SK-N-SH treated with all-trans-retinoic acid at 6 μM for 48 hours (cell line): Measurements from ENCODE around the gene NDRG3.

Experiments used
- ATAC-seq: fragments of 200-7000 bp; cut with Tn5 transposase; 3 replicates; pipeline ENCODE4 v1.9.1; 2020; ENCODE audit warnings: mild to moderate bottlenecking, moderate library complexity
- ARNTL ChIP-seq: fragments of 450-650 bp; formaldehyde crosslinking; IDR thresholded peaks from 2 replicates; pipeline ENCODE4 v1.5.0; 2020; ENCODE audit warnings: low read depth, mild to moderate bottlenecking, moderate library complexity, borderline replicate concordance
- BACH2 ChIP-seq: fragments of 250-450 bp; sonication (Bioruptor Pico); IDR thresholded peaks from 2 replicates; pipeline ENCODE4 v1.9.0; 2021; ENCODE audit warnings: mild to moderate bottlenecking, borderline replicate concordance
- CSDC2 ChIP-seq: fragments of 250-450 bp; sonication (Bioruptor Pico); IDR thresholded peaks from 2 replicates; pipeline ENCODE4 v1.5.0; 2020; ENCODE audit warnings: mild to moderate bottlenecking, moderate library complexity
- ESRRG ChIP-seq: fragments of 250-450 bp; sonication (Bioruptor Pico); IDR thresholded peaks from 2 replicates; pipeline ENCODE4 v1.6.1; 2021; ENCODE audit warnings: mild to moderate bottlenecking
- GLIS3 ChIP-seq: fragments of 250-450 bp; sonication (Bioruptor Pico); IDR thresholded peaks from 2 replicates; pipeline ENCODE4 v1.5.0; 2020; ENCODE audit warnings: mild to moderate bottlenecking, moderate library complexity
- ISL1 ChIP-seq: fragments of 250-450 bp; sonication (Bioruptor Pico); IDR thresholded peaks from 2 replicates; pipeline ENCODE4 v2.1.2; 2022; ENCODE audit warnings: mild to moderate bottlenecking, moderate library complexity
- OSR1 ChIP-seq: fragments of 250-450 bp; sonication (Bioruptor Pico); IDR thresholded peaks from 2 replicates; pipeline ENCODE4 v1.8.0; 2022; ENCODE audit warnings: moderate library complexity, mild to moderate bottlenecking, inconsistent platforms
- POU6F1 ChIP-seq: fragments of 250-450 bp; sonication (Bioruptor Pico); IDR thresholded peaks from 2 replicates; pipeline ENCODE4 v1.8.0; 2021; ENCODE audit warnings: low read depth, mild to moderate bottlenecking, moderate library complexity, borderline replicate concordance
- RARB ChIP-seq: fragments of 250-450 bp; sonication (Bioruptor Pico); IDR thresholded peaks from 2 replicates; pipeline ENCODE4 v1.8.0; 2021; ENCODE audit warnings: mild to moderate bottlenecking, moderate library complexity
- SNAI2 ChIP-seq: fragments of 250-450 bp; sonication (Bioruptor Pico); IDR thresholded peaks from 2 replicates; pipeline ENCODE4 v1.5.0; 2020; ENCODE audit warnings: mild to moderate bottlenecking, moderate library complexity
- TCF4 ChIP-seq: fragments of 250-450 bp; sonication (Bioruptor Pico); IDR thresholded peaks from 2 replicates; pipeline ENCODE4 v1.8.0; 2021; ENCODE audit warnings: mild to moderate bottlenecking, moderate library complexity, borderline replicate concordance
- TOX ChIP-seq: fragments of 250-450 bp; sonication (Bioruptor Pico); IDR thresholded peaks from 2 replicates; pipeline ENCODE4 v1.8.0; 2021; ENCODE audit warnings: mild to moderate bottlenecking, moderate library complexity, borderline replicate concordance
- ZFP3 ChIP-seq: fragments of 250-450 bp; sonication (Bioruptor Pico); IDR thresholded peaks from 2 replicates; pipeline ENCODE4 v1.5.0; 2020; ENCODE audit warnings: mild to moderate bottlenecking, moderate library complexity
- ZNF565 ChIP-seq: fragments of 450-650 bp; formaldehyde crosslinking; conservative IDR thresholded peaks from 2 replicates; pipeline ENCODE4 v1.5.0; 2020; ENCODE audit warnings: low read depth, mild to moderate bottlenecking, moderate library complexity
- ZNF70 ChIP-seq: fragments of 450-650 bp; formaldehyde crosslinking; IDR thresholded peaks from 2 replicates; pipeline ENCODE4 v1.5.0; 2020; ENCODE audit warnings: mild to moderate bottlenecking, moderate library complexity
- TF ChIP-seq, protein P1 (sequence below): fragments of 250-450 bp; sonication (Bioruptor Pico); IDR thresholded peaks from 2 replicates; pipeline ENCODE4 v1.5.1; 2021; ENCODE audit warnings: mild to moderate bottlenecking, moderate library complexity
- TF ChIP-seq, protein P2 (sequence below): fragments of 250-450 bp; sonication (Bioruptor Pico); IDR thresholded peaks from 2 replicates; pipeline ENCODE4 v1.5.1; 2020; ENCODE audit warnings: low read depth, mild to moderate bottlenecking, moderate library complexity
- TF ChIP-seq, protein P3 (sequence below): fragments of 250-450 bp; sonication (Bioruptor Pico); IDR thresholded peaks from 2 replicates; pipeline ENCODE4 v1.5.0; 2020; ENCODE audit warnings: mild to moderate bottlenecking, moderate library complexity
- TF ChIP-seq, protein P4 (sequence below): fragments of 250-450 bp; sonication (Bioruptor Pico); IDR thresholded peaks from 2 replicates; pipeline ENCODE4 v1.8.0; 2020; ENCODE audit warnings: mild to moderate bottlenecking, moderate library complexity, borderline replicate concordance

NDRG3 gene

DNA sequence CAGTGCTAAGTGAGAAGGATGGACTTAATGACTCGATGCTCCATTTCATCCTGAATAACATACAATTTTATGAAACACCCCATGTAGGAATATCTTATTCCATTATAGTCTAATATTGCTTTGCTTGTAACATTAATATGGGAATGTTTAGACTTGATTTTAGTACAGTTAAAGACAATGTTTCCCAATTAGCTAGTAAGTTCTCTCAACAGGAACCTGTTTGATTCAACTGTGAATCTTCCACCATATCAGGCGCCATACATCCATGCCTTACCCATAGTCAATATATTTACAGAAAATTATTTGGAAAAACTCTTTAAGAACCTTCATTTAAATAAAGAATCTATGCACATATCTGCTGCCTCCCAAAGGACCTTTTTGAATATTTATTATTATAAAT lies 3.3 kb downstream of the NDRG3 start:
- no peak for ATAC-seq
- TF ChIP-seq TOX (CRISPR knock-in tag) (no peak), ZNF70 (CRISPR knock-in tag) (no peak)

GRCh38 chr20:36741072-36741471 lies 4.8 kb downstream of the NDRG3 start:
- TF ChIP-seq SNAI2 (CRISPR knock-in tag) (no peak), POU6F1 (no peak), ZNF70 (CRISPR knock-in tag) (no peak), BACH2 (CRISPR knock-in tag) (no peak), OSR1 (CRISPR knock-in tag) (no peak), RARB (CRISPR knock-in tag) (no peak), ISL1 (CRISPR knock-in tag) (no peak), ESRRG (CRISPR knock-in tag) (no peak), TCF4 (CRISPR knock-in tag) (no peak), CSDC2 (CRISPR knock-in tag) (no peak), ZFP3 (CRISPR knock-in tag) (no peak), ARNTL (CRISPR knock-in tag) (no peak), GLIS3 (CRISPR knock-in tag) (no peak), ZNF565 (no peak)
- TF ChIP-seq, protein P1, sequence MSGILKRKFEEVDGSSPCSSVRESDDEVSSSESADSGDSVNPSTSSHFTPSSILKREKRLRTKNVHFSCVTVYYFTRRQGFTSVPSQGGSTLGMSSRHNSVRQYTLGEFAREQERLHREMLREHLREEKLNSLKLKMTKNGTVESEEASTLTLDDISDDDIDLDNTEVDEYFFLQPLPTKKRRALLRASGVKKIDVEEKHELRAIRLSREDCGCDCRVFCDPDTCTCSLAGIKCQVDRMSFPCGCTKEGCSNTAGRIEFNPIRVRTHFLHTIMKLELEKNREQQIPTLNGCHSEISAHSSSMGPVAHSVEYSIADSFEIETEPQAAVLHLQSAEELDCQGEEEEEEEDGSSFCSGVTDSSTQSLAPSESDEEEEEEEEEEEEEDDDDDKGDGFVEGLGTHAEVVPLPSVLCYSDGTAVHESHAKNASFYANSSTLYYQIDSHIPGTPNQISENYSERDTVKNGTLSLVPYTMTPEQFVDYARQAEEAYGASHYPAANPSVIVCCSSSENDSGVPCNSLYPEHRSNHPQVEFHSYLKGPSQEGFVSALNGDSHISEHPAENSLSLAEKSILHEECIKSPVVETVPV (CRISPR knock-in tag) = no peak
- TF ChIP-seq, protein P2, sequence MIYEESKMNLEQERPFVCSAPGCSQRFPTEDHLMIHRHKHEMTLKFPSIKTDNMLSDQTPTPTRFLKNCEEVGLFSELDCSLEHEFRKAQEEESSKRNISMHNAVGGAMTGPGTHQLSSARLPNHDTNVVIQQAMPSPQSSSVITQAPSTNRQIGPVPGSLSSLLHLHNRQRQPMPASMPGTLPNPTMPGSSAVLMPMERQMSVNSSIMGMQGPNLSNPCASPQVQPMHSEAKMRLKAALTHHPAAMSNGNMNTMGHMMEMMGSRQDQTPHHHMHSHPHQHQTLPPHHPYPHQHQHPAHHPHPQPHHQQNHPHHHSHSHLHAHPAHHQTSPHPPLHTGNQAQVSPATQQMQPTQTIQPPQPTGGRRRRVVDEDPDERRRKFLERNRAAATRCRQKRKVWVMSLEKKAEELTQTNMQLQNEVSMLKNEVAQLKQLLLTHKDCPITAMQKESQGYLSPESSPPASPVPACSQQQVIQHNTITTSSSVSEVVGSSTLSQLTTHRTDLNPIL (CRISPR knock-in tag) = no peak
- TF ChIP-seq, protein P3, sequence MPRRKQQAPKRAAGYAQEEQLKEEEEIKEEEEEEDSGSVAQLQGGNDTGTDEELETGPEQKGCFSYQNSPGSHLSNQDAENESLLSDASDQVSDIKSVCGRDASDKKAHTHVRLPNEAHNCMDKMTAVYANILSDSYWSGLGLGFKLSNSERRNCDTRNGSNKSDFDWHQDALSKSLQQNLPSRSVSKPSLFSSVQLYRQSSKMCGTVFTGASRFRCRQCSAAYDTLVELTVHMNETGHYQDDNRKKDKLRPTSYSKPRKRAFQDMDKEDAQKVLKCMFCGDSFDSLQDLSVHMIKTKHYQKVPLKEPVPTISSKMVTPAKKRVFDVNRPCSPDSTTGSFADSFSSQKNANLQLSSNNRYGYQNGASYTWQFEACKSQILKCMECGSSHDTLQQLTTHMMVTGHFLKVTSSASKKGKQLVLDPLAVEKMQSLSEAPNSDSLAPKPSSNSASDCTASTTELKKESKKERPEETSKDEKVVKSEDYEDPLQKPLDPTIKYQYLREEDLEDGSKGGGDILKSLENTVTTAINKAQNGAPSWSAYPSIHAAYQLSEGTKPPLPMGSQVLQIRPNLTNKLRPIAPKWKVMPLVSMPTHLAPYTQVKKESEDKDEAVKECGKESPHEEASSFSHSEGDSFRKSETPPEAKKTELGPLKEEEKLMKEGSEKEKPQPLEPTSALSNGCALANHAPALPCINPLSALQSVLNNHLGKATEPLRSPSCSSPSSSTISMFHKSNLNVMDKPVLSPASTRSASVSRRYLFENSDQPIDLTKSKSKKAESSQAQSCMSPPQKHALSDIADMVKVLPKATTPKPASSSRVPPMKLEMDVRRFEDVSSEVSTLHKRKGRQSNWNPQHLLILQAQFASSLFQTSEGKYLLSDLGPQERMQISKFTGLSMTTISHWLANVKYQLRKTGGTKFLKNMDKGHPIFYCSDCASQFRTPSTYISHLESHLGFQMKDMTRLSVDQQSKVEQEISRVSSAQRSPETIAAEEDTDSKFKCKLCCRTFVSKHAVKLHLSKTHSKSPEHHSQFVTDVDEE (CRISPR knock-in tag) = no peak
- TF ChIP-seq, protein P4, sequence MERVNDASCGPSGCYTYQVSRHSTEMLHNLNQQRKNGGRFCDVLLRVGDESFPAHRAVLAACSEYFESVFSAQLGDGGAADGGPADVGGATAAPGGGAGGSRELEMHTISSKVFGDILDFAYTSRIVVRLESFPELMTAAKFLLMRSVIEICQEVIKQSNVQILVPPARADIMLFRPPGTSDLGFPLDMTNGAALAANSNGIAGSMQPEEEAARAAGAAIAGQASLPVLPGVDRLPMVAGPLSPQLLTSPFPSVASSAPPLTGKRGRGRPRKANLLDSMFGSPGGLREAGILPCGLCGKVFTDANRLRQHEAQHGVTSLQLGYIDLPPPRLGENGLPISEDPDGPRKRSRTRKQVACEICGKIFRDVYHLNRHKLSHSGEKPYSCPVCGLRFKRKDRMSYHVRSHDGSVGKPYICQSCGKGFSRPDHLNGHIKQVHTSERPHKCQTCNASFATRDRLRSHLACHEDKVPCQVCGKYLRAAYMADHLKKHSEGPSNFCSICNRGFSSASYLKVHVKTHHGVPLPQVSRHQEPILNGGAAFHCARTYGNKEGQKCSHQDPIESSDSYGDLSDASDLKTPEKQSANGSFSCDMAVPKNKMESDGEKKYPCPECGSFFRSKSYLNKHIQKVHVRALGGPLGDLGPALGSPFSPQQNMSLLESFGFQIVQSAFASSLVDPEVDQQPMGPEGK (CRISPR knock-in tag) = no peak
- ATAC-seq = no peak

GRCh38 chr20:36737183-36737499 lies 8.7 kb downstream of the NDRG3 start:
- no peak for ATAC-seq
- TF ChIP-seq, protein P4 (CRISPR knock-in tag) = no peak
- TF ChIP-seq, protein P3 (CRISPR knock-in tag) = no peak
- TF ChIP-seq ZFP3 (CRISPR knock-in tag) = no peak
- no peak for TF ChIP-seq ZNF70 (CRISPR knock-in tag)
- no peak for TF ChIP-seq OSR1 (CRISPR knock-in tag)
- TF ChIP-seq, all 23 proteins: peak for 0
